SU-DHL-6 (cell line): Measurements from ENCODE around the gene MAG.

Experiments used
- EZH2phosphoT487 ChIP-seq: fragments of 200-600 bp; sonication (generic), shearing (Covaris generic); conservative IDR thresholded peaks from 2 replicates; pipeline ENCODE4 v1.6.1; 2018; ENCODE audit warnings: mild to moderate bottlenecking, antibody characterized with exemption, low read length, moderate library complexity, mixed read lengths
- TF ChIP-seq, protein P1 (sequence below): fragments of 200-600 bp; sonication (generic); IDR thresholded peaks from one replicate; pipeline ENCODE4 v1.5.1; 2017; ENCODE audit warnings: antibody characterized with exemption, mild to moderate bottlenecking, low read length, moderate library complexity; ENCODE audit not compliant: insufficient read depth, poor library complexity, severe bottlenecking

DNA sequence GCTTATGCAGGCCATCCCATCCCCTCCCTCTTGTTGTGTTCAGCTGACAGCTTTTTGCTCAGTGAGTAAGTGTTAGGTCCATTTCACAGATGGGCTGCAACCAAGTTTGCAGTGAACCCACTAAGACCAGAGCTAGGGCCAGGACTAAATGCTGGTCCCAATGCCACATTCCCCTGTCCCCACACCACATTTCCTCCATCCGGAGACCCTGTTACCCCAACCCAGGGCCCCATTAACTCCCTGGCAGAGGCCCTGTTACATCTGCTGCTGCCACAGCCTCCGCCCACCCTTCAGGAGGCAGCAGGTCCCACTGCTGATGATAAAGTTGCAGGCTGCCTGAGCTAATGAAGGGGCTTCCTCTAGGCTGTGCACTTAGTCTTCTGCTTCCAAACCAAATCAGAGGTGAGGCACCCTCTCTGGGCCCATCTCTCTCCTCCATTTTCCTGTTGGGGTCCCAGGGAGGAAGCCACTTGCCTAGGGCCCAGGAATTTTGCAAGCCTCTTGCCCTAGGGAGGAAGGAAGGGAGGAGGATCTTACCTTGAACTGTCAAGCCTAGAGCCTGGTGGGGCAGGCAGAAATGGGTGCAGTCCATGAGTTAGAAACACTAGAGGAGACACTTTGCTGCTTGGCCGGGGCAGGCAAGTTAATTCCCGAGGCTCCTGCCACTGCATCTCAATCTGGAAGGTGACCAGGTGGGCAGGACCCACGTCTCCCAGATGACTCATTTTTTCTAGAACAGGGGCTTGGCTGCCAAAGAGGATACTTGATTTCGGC, 26.6 kb upstream of the MAG start:
- TF ChIP-seq, protein P1, sequence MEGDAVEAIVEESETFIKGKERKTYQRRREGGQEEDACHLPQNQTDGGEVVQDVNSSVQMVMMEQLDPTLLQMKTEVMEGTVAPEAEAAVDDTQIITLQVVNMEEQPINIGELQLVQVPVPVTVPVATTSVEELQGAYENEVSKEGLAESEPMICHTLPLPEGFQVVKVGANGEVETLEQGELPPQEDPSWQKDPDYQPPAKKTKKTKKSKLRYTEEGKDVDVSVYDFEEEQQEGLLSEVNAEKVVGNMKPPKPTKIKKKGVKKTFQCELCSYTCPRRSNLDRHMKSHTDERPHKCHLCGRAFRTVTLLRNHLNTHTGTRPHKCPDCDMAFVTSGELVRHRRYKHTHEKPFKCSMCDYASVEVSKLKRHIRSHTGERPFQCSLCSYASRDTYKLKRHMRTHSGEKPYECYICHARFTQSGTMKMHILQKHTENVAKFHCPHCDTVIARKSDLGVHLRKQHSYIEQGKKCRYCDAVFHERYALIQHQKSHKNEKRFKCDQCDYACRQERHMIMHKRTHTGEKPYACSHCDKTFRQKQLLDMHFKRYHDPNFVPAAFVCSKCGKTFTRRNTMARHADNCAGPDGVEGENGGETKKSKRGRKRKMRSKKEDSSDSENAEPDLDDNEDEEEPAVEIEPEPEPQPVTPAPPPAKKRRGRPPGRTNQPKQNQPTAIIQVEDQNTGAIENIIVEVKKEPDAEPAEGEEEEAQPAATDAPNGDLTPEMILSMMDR: no peak
- TF ChIP-seq EZH2phosphoT487: no peak
